Left ventricle myocardium inferior (tissue), 1 donor: Measurements from ENCODE around the gene PKIG. TPM values are rescaled to one million over a fixed set of nuclear protein-coding genes. Genes with fewer than 3 reads are reported as not detected.
A peak's percentile ranks its signal among the peaks of the same experiment; 100 is the strongest.
"Not testable (repeated sequence)": the region's sequence is repeated elsewhere in the genome, so short reads cannot be mapped to it uniquely, and the experiment has no call there.

Experiments
- DNase-seq: peaks from one replicate; pipeline ENCODE4 v3.0.0-alpha.2; 2020
- H3K27ac ChIP-seq: fragments of 200-600 bp; replicated peaks from 2 replicates; pipeline ENCODE4 v1.8.0; 2021
- H3K27me3 ChIP-seq: fragments of 200-600 bp; 2 replicates; pipeline ENCODE4 v1.8.0; 2021; ENCODE audit warnings: low read depth
- H3K36me3 ChIP-seq: fragments of 200-600 bp; 2 replicates; pipeline ENCODE4 v1.8.0; 2021
- H3K4me1 ChIP-seq: fragments of 200-600 bp; 2 replicates; pipeline ENCODE4 v1.8.0; 2021
- H3K4me3 ChIP-seq: fragments of 200-600 bp; 2 replicates; pipeline ENCODE4 v1.8.0; 2021; ENCODE audit warnings: mild to moderate bottlenecking, moderate library complexity
- H3K9me3 ChIP-seq: fragments of 200-600 bp; replicated peaks from 2 replicates; pipeline ENCODE4 v1.8.0; 2021
- intact Hi-C: fragments of 100-400 bp; cut with micrococcal nuclease; formaldehyde crosslinking; loops from one replicate; pipeline ENCODE4 v1.11.0; 2022
- total RNA-seq: library from RNA; stranded (reverse); fragmentation: NEBNext Ultra II Directional; extraction: Animal tissue kit (Norgen Biotek cat#: 25700); gene quantifications from one replicate; pipeline ENCODE4 v1.2.1, GENCODE V29; 2021
- TF ChIP-seq, protein P1 (sequence below): fragments of 200-600 bp; IDR thresholded peaks from 2 replicates; pipeline ENCODE4 v1.8.0; 2021; ENCODE audit warnings: antibody characterized with exemption, mild to moderate bottlenecking, borderline replicate concordance
- donor health status: DM: no; HTN: yes; CAD: no; lungs with severe emphysema.

The PKIG gene
- total RNA-seq, 1 donor from 2014 or later: 172 TPM

DNA sequence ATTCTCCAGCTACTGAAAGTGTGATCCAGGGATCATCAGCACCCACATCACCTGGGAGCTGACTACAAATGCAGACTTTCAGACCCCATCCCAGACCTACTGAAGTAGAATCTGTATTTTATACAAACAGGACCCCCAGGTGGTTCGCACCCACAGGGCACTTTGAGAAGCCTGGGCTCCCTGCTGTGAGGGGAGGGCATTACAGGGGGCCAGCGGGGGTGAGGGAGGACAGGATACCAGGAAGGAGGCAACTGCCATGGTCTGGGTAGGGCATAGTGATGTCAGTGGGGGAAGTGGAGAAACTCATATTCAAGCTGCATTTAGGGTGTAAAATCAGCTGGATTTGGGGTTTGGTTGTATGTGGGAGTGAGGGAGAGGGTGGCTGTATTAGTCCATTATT, 71.2 kb downstream of the PKIG start:
- TF ChIP-seq, protein P1, sequence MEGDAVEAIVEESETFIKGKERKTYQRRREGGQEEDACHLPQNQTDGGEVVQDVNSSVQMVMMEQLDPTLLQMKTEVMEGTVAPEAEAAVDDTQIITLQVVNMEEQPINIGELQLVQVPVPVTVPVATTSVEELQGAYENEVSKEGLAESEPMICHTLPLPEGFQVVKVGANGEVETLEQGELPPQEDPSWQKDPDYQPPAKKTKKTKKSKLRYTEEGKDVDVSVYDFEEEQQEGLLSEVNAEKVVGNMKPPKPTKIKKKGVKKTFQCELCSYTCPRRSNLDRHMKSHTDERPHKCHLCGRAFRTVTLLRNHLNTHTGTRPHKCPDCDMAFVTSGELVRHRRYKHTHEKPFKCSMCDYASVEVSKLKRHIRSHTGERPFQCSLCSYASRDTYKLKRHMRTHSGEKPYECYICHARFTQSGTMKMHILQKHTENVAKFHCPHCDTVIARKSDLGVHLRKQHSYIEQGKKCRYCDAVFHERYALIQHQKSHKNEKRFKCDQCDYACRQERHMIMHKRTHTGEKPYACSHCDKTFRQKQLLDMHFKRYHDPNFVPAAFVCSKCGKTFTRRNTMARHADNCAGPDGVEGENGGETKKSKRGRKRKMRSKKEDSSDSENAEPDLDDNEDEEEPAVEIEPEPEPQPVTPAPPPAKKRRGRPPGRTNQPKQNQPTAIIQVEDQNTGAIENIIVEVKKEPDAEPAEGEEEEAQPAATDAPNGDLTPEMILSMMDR: no peak
- H3K9me3 ChIP-seq: peaks cover 4% of the 10 kb centered on the region
- intact Hi-C loops: no loop called here
- no peak overlapping the region for H3K27ac ChIP-seq
- no peaks in the 10 kb centered on the region for H3K36me3 ChIP-seq
- no peak for DNase-seq
- peaks cover 40% of the 10 kb centered on the region for H3K4me1 ChIP-seq
- H3K27me3 ChIP-seq: no peaks in the 10 kb centered on the region
- H3K4me3 ChIP-seq: peak overlapping the region; percentile 80

DNA sequence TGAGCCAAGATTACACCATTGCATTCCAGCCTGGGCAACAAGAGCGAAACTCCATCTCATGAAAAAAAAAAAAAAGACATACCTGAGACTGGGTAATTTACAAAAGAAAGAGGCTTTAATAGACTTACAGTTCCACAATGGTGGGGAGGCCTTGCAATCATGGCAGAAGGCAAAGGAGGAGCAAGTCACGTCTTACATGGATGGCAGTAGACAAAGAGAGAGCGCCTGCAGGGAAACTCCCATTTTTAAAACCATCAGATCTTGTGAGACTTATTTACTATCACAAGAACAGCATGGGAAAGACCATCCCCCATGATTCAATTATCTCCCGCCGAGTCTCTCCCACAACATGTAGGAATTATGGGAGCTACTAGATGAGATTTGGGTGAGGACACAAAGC, 71.8 kb downstream of the PKIG start:
- H3K9me3 ChIP-seq, intact Hi-C loops, DNase-seq, H3K4me3 ChIP-seq, H3K27me3 ChIP-seq, H3K27ac ChIP-seq, H3K36me3 ChIP-seq: not testable (repeated sequence)
- peaks cover 33% of the 10 kb centered on the region for H3K4me1 ChIP-seq

DNA sequence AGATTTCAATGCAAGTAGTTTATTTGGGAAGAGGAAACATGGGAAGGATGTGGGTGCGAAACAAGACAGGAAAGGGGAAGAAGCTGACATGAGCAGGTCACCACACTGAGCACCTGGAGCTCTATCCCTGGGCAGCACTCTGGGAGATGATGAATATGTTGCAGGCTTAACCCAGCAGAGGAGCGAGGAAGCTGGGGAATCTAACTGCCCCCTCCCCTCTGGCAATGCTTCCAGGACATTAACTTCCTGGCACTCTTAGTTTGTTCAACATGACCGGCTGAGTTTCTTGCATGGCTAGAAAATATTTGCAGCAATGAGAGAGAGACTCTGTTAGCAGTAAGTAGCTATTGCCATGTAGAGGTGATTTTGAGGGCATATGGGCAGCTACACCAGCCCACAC, 74.1 kb downstream of the PKIG start:
- Histone ChIP-seq H3K27ac (no peak overlapping the region), H3K27me3 (no peaks in the 10 kb centered on the region), H3K4me1 (peaks cover 13% of the 10 kb centered on the region), H3K36me3 (no peaks in the 10 kb centered on the region), H3K9me3 (peaks cover 4% of the 10 kb centered on the region), H3K4me3 (no peak overlapping the region)
- TF ChIP-seq, protein P1: no peak
- no peak for DNase-seq
- intact Hi-C loops: no loop called here

DNA sequence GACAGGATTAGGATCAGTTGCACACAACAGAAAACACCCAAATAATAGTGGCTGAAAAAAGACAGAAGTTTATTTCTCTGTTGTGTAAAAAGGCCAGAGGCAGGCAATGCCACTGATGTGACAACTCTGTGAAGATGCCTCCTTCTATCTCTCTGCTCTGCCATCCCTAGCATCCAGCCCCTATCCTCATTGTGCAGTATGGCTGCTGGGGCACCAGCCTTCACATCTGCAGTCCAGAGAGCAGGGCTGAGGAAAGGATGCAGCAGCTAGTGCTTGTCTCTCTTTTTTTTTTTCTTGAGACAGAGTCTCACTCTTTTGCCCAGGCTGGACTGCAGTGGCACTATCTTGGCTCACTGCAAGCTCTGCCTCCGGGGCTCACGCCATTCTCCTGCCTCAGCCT, 75.5 kb downstream of the PKIG start:
- intact Hi-C loops: no loop called here
- H3K9me3 ChIP-seq: peaks cover 4% of the 10 kb centered on the region
- no peaks in the 10 kb centered on the region for H3K27me3 ChIP-seq
- no peaks in the 10 kb centered on the region for H3K36me3 ChIP-seq
- TF ChIP-seq, protein P1: no peak
- no peak for DNase-seq
- H3K4me1 ChIP-seq: peaks cover 6% of the 10 kb centered on the region
- H3K27ac ChIP-seq: no peak overlapping the region
- H3K4me3 ChIP-seq: no peak overlapping the region

DNA sequence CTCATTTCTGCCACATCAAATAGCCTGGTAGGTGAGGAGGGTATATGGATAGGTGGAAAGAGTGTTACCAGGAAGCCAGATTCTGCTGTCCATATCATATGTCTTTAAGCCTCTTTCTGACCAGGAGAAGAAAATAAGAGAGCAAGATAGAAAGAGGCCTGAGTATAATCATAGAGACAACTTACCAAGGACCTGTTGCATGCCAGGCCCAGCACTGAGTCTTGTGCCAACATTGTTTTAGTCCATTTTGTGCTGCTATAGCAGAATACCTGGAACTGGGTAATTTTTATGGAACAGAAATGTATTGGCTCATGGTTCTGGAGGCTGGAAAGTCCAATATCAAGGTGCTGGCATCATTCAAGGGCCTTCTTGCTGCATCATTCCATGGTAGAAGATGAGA, 76.4 kb downstream of the PKIG start:
- Histone ChIP-seq H3K27ac (no peak overlapping the region), H3K27me3 (no peaks in the 10 kb centered on the region), H3K4me3 (no peak overlapping the region), H3K9me3 (peaks cover 4% of the 10 kb centered on the region), H3K4me1 (no peaks in the 10 kb centered on the region), H3K36me3 (no peaks in the 10 kb centered on the region)
- intact Hi-C loops: no loop called here
- no peak for DNase-seq
- TF ChIP-seq, protein P1: no peak

DNA sequence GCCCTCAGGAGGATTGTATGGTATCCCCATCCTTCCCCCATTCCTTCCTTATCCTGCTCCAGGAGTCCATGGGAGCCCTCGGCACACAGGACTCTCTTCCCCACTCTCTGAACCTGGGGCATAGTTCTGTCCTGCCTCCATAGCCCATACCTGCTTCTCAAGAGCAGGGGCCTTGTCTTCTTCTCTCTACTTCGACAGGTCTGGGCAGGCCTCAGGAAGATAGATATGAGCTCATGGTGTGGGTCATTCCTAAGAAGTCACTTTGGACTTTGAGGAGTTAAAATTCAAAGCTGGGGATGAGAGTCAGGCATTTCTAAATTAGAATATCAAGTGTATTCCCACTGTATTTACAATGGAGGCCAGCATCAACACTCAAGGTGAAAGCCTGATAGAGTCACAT, 77.6 kb downstream of the PKIG start:
- intact Hi-C loops: no loop called here
- Histone ChIP-seq H3K4me1 (no peaks in the 10 kb centered on the region), H3K9me3 (peaks cover 4% of the 10 kb centered on the region), H3K4me3 (no peak overlapping the region), H3K36me3 (no peaks in the 10 kb centered on the region), H3K27ac (no peak overlapping the region), H3K27me3 (no peaks in the 10 kb centered on the region)
- TF ChIP-seq, protein P1: no peak
- DNase-seq: no peak
